ENCODE results near the gene TMX3. TPM values are rescaled to one million over a fixed set of nuclear protein-coding genes. Genes with fewer than 3 reads are reported as not detected.

TMX3 gene
- total and polyA plus RNA-seq, 2 donors (not counting 1 experiment from before 2014, with no cell fraction given) = 107 TPM

- Histone ChIP-seq H3K4me1 (ENCODE audit: control insufficient read depth, extremely low read depth, insufficient read depth, low read length) (peaks cover 2% of the 10 kb centered on the region), H3K4me3 (replicated peaks in 1 of 4; ENCODE audit: control extremely low read depth in 1 of 4, insufficient read depth in 1 of 4, low read depth in 3 of 4, low read length in 4 of 4) (no peak overlapping the region), H3K27ac (ENCODE audit: insufficient read depth, low read length) (no peak overlapping the region), H3K9me3 (ENCODE audit: control insufficient read depth, insufficient read depth, low read depth, low read length) (no peaks in the 10 kb centered on the region), H2AFZ (ENCODE audit: low read length) (no peak overlapping the region), H3K79me2 (ENCODE audit: control insufficient read depth, insufficient read depth, low read length) (no peaks in the 10 kb centered on the region), H3K4me2 (ENCODE audit: extremely low read depth, insufficient read depth, low read length) (no peak overlapping the region), H3K27me3 (ENCODE audit: control insufficient read depth, insufficient read depth, low read length) (no peaks in the 10 kb centered on the region), H3K36me3 (ENCODE audit: control insufficient read depth, insufficient read depth, low read length) (peaks cover 2% of the 10 kb centered on the region), H3K9ac (ENCODE audit: insufficient read depth, low read length) (no peak overlapping the region), H4K20me1 (ENCODE audit: control insufficient read depth, extremely low read depth, insufficient read depth, low read length) (no peaks in the 10 kb centered on the region)
- TF ChIP-seq CTCF (conservative IDR thresholded peaks at IDR 0.05 in 1 of 2, IDR thresholded peaks at IDR 0.05 in 1 of 2; ENCODE audit: low read depth in 1 of 2, low read length in 2 of 2) (no peak), EZH2 (IDR thresholded peaks at IDR 0.05; ENCODE audit: low read length, missing control alignments) (no peak)
- DNase-seq (ENCODE audit: low read depth in 2 of 2) = peak in 1 of 2 donors; percentile 28
Measured at GRCh38 chr18:68679528-68679927, 35.4 kb downstream of the TMX3 start.

- Histone ChIP-seq H3K27ac (ENCODE audit: insufficient read depth, low read length) (no peak overlapping the region), H3K36me3 (ENCODE audit: control insufficient read depth, insufficient read depth, low read length) (peaks cover 2% of the 10 kb centered on the region), H3K4me1 (ENCODE audit: control insufficient read depth, extremely low read depth, insufficient read depth, low read length) (peaks cover 2% of the 10 kb centered on the region), H3K79me2 (ENCODE audit: control insufficient read depth, insufficient read depth, low read length) (no peaks in the 10 kb centered on the region), H3K9me3 (ENCODE audit: control insufficient read depth, insufficient read depth, low read depth, low read length) (no peaks in the 10 kb centered on the region), H3K9ac (ENCODE audit: insufficient read depth, low read length) (no peak overlapping the region), H4K20me1 (ENCODE audit: control insufficient read depth, extremely low read depth, insufficient read depth, low read length) (no peaks in the 10 kb centered on the region), H3K27me3 (ENCODE audit: control insufficient read depth, insufficient read depth, low read length) (no peaks in the 10 kb centered on the region), H2AFZ (ENCODE audit: low read length) (no peak overlapping the region), H3K4me3 (replicated peaks in 1 of 4; ENCODE audit: control extremely low read depth in 1 of 4, insufficient read depth in 1 of 4, low read depth in 3 of 4, low read length in 4 of 4) (no peak overlapping the region), H3K4me2 (ENCODE audit: extremely low read depth, insufficient read depth, low read length) (no peak overlapping the region)
- TF ChIP-seq CTCF (conservative IDR thresholded peaks at IDR 0.05 in 1 of 2, IDR thresholded peaks at IDR 0.05 in 1 of 2; ENCODE audit: low read depth in 1 of 2, low read length in 2 of 2) = peak; percentile 28 to 31
- TF ChIP-seq EZH2 (IDR thresholded peaks at IDR 0.05; ENCODE audit: low read length, missing control alignments) = no peak
- DNase-seq (ENCODE audit: low read depth in 2 of 2) = peak in 1 of 2 donors; percentile 39
Measured at GRCh38 chr18:68676913-68677312, 38.0 kb downstream of the TMX3 start.

- H2AFZ ChIP-seq (ENCODE audit: low read length) = no peak overlapping the region
- no peak overlapping the region for H3K9ac ChIP-seq (ENCODE audit: insufficient read depth, low read length)
- peak; percentile 5 to 21 for DNase-seq (ENCODE audit: low read depth in 2 of 2)
- no peak overlapping the region for H3K4me2 ChIP-seq (ENCODE audit: extremely low read depth, insufficient read depth, low read length)
- no peak overlapping the region for H3K4me3 ChIP-seq (replicated peaks in 1 of 4; ENCODE audit: control extremely low read depth in 1 of 4, insufficient read depth in 1 of 4, low read depth in 3 of 4, low read length in 4 of 4)
- no peaks in the 10 kb centered on the region for H3K27me3 ChIP-seq (ENCODE audit: control insufficient read depth, insufficient read depth, low read length)
- no peaks in the 10 kb centered on the region for H4K20me1 ChIP-seq (ENCODE audit: control insufficient read depth, extremely low read depth, insufficient read depth, low read length)
- no peaks in the 10 kb centered on the region for H3K36me3 ChIP-seq (ENCODE audit: control insufficient read depth, insufficient read depth, low read length)
- no peak overlapping the region for H3K27ac ChIP-seq (ENCODE audit: insufficient read depth, low read length)
- H3K9me3 ChIP-seq (ENCODE audit: control insufficient read depth, insufficient read depth, low read depth, low read length) = no peaks in the 10 kb centered on the region
- H3K79me2 ChIP-seq (ENCODE audit: control insufficient read depth, insufficient read depth, low read length) = no peaks in the 10 kb centered on the region
- H3K4me1 ChIP-seq (ENCODE audit: control insufficient read depth, extremely low read depth, insufficient read depth, low read length) = no peaks in the 10 kb centered on the region
- TF ChIP-seq EZH2 (IDR thresholded peaks at IDR 0.05; ENCODE audit: low read length, missing control alignments) = no peak
- TF ChIP-seq CTCF (conservative IDR thresholded peaks at IDR 0.05 in 1 of 2, IDR thresholded peaks at IDR 0.05 in 1 of 2; ENCODE audit: low read depth in 1 of 2, low read length in 2 of 2) = no peak
Measured at GRCh38 chr18:68667121-68667520, 47.8 kb downstream of the TMX3 start.

Data from fibroblast of lung (primary cell).